Skin of body (tissue), 2 donors: ENCODE results near the gene C10orf71. TPM values are rescaled to one million over a fixed set of nuclear protein-coding genes. Genes with fewer than 3 reads are reported as not detected.

Experiments used
- DNase-seq: peaks from one replicate; lab custom pipeline; 2025; lab: John Stamatoyannopoulos, UW
- total RNA-seq: library from RNA; depleted of rRNA; stranded (reverse); fragments of >200 nt; gene quantifications from one replicate; pipeline ENCODE4 v1.2.3, GENCODE V29; 2014

The C10orf71 gene
- total RNA-seq, 1 donor from 2014 or later, result 2.2 TPM

- DNase-seq, result no peak
These were observed 24.1 kb upstream of the C10orf71 start for GRCh38 chr10:49274886-49275285.

DNA sequence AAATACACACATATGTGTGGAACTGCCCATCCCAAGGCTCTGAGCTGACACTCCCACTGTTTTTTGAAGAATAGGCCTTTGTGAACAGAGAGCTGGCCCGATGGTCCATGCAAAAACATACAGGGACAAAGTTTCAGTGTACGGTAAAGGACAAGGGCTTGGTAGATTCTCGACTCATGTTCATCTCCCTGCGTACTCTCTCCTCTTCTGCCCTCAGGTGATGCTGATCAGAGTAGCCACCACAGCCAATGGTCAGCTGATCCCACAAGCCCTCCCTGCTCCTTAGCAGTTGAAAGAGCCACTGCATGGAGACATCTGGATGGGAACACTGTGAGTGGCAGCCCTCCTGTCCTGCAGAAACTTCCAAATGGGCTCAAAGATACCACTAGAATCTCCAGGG, 23.1 kb upstream of the C10orf71 start:
- no peak for DNase-seq

GRCh38 chr10:49276596-49276995, 22.4 kb upstream of the C10orf71 start:
- no peak for DNase-seq

- no peak for DNase-seq
These were observed 21.0 kb upstream of the C10orf71 start for GRCh38 chr10:49277973-49278372.

- DNase-seq, result no peak
These were observed 20.4 kb upstream of the C10orf71 start for GRCh38 chr10:49278497-49278981.

DNA sequence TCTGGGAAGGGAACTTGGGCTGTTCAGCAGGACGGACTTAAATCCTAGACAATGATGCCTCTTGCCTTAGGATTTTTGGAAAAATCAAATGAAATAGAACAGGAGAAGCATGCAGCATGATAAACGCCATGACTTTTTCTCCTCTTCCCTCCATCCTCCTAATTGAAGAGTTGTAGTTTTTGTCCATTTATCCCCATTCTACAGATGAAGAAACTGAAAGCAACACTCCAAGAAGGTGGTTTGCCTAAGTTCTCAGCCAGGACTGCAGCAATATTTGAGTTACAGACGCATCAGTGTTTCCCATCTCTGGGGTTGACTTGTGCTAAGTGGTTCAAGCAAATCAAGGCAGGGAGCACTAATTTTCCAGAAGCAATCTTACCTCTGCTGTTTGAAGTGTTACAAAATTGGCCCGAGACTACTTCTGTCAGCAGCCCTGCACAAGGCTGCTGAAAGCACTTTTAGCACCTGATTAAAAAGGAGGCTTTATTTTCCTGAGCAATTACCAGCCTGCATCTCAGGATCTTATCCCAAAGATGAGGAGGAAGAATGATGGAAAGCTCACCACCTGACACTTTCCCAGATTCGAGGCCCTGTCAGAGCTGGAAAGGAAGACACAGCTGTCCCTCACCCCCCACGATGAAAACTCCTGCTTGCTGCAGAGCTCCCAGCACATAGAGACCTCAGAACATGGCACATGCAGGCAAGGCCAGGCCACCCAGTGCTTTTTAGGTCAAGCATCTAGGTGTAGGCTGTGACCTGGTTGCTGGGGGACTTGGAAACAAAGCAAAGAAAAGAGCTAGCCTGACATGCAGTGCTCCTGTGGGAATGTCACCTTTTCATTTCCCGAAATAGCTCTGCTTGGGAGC, 19.7 kb upstream of the C10orf71 start:
- DNase-seq, result no peak

DNA sequence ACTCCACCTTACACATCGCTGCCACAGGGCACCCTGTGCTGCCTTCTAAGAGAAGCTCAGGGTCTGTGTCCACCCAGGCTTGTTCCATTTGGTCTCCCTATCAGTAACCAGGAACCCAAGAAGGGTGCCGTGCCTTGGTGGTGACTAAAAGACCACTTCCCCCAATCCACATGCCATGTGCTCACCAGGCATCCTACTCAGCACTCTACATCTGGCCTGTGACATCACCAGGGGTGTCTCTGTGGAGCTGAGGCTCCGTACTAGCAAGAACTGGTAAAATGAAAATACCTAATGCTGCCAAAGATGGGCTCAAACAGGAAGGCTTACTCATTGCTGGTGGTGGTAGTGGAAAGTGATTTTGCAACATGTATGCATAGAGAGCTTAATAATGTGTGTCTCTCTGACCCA, 19.0 kb upstream of the C10orf71 start:
- DNase-seq, result no peak

- DNase-seq, result no peak
These were observed 17.5 kb upstream of the C10orf71 start for GRCh38 chr10:49281461-49281860.

- DNase-seq, result no peak
These were observed 16.7 kb upstream of the C10orf71 start for GRCh38 chr10:49282306-49282705.

DNA sequence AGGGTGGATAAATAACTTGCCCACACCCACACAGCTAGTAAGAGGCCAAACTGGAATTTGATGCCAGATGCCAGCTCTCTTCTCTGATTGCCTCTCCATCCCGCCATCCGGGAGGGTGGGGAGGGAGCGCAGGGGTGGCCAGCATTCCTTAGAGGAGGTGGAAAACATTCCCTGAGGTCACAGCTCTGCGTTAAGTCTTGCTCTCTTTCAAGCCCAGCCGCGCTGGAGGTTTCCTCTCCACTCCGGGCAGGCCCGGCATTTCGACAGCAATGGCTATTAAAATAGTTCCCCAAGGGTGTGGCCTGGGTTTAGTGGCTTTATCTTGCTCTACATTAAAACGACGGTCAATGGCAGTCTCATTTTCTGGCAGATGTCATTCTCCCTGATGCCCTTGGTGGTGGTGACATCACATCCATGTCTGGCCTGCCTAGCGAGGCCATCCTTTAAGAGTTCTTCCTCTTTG, 16.1 kb upstream of the C10orf71 start:
- no peak for DNase-seq

GRCh38 chr10:49283491-49283890, 15.5 kb upstream of the C10orf71 start:
- DNase-seq, result no peak

DNA sequence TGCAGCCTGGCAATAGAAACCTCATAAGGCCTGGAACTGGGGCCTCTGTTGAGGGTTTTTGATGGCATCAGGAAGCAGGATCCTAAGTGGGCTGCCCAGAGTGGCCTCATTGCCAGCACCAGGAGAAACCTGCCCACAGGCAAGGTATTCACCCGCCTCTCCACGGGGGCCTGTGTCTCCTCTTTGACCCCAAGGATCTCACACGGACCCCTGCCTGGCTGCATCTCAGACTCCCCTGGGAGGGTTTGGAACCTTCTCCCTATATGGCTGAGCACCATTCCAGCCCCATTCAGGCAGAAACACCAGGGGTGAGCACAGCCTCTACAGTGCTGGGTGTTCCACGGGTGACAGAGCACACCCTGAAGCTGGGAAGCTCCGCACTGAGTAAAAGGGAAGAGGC, 14.6 kb upstream of the C10orf71 start:
- no peak for DNase-seq

DNA sequence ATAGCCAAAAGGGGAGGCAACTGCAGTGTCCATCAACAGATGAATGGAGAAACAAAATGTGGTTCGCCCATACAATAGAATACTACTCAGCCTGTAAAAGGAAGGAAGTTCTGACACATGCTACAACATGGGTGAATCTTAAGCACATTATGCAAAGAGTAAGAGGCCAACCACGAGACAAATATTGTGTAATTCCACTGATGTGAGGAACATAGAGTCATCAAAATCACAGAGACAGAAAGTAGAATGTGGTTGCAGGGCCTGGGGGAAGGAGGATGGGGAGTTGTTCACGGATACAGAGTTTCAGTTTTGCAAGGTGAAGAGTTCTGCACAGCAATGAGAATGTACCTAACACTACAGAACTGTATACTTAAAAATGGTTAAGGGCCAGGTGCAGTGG, 13.7 kb upstream of the C10orf71 start:
- no peak for DNase-seq

DNA sequence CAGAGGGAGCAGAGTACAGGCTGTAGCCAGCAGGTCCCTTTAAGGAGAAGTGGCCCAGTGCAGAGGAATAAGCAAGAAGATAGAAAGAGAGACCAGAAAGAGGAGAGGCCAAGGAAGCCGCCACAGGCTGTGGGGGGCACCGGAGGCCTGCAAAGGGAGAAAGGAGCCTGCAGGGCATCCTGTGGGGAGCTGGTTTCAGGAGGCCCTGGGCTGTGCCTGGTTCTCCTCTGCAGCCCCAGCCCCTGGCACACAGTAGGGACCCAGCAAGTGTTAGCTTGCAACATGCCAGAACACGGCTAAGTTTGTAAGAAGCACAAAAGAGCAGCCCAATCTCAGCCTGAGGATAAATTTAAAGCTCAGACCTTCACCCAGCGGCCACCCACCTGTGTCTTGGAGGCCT, 12.3 kb upstream of the C10orf71 start:
- no peak for DNase-seq

GRCh38 chr10:49287689-49288340, 11.2 kb upstream of the C10orf71 start:
- DNase-seq, result no peak

DNA sequence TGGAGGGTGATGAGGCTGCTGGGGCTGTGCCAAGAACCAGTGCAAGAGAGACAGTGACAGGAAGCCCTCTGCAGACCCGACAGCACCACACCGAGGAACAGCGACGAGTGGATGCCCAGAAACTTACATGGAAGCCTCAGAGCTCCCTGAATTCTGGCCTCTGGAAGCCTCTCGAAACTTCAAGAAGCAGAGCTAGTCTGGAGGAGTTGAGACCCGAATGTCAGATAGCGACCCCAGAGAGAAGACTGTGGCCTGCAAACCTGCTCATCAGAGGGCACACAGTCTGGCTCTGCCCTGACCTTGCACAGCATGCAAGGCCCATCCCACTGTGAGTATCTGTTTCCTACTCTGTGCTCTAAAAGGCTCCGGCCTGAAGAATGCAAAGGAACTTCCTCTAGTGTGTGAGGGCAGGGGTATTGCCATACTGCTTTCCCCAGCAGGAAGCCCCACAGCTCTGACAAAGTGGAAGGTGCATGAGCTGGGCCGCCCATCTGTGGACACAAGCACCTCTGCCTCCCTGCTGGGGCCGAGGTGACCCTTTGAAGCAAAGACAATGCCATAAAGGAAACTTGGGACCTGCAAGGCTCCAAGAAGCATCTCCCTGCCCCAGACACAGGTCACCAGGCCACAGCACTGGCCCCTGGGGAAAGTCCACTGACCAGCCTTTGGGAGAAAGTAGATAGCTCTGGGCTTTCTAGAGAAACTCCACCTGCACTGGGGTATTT, 10.5 kb upstream of the C10orf71 start:
- no peak for DNase-seq

DNA sequence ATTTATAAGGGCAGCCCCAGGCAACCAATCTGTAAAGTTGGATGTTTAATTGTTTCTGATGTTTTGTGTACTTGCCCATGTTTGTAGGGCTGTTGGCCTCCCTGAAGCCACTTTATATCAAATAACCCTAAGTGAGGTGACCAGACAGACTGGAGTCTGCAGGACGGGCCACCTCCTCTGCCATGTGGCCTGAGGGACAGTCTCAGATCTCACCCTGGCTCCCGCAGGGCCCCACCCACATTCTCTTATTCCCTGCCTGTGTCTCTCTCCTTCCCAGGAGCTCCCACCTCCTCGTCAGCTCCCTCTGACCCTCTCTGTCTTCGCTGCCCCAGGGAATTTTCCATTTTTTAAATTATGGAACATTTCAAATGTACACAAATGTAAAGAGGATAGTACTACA, 9.5 kb upstream of the C10orf71 start:
- DNase-seq, result no peak

- DNase-seq, result peak; percentile 26
These were observed 8.8 kb upstream of the C10orf71 start for GRCh38 chr10:49290131-49290530.

DNA sequence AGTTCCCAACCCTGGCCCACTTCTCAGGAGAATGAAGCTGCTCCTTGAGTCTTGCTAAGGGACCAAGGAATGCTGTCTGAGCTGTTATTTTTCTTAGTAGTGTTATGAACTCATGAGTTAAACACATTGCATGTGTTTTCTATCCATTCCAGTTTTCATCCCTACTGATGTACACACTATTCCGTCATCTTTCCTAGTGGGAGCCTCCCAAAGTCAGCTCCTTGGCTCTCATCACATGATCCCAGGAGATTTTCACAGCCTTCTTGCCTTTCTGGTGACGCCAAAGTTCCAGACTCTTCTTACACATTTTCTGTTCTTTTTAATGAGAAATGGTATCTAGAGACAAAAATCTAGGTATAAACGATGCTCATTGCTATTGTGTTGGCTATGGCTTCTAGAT, 8.4 kb upstream of the C10orf71 start:
- DNase-seq, result peak; percentile 55

DNA sequence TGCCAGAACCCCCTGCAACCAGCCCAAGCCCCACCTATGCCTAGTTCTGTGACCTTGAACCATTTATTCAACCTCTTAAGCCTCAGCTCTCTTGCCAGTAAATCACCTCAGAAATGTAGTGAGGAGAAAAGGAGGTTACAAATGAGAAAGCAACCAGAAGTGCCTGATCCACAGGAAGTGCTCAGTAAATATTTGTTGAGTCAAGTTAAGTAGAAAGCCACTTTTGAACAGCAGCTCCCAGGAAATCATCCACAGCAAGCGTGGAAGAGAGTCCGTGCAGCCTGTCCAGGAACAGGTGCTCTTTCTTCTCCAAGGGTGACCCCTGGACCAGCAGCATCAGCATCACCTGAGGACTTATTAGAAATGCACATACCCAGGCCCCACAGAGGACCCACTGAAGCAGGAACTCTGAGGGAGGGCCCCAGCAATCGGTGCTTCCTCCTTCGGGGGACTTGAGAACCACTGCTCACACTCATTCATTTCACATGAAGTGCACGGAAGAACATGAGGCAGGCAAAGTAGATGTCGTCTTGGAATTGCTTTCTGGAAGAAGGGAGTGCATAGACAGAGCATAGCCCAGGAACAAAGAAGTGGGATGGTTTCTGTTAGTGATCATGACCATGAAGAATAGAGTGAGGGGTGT, 6.3 kb upstream of the C10orf71 start:
- no peak for DNase-seq

- no peak for DNase-seq
These were observed 5.8 kb upstream of the C10orf71 start for GRCh38 chr10:49293208-49293603.

DNA sequence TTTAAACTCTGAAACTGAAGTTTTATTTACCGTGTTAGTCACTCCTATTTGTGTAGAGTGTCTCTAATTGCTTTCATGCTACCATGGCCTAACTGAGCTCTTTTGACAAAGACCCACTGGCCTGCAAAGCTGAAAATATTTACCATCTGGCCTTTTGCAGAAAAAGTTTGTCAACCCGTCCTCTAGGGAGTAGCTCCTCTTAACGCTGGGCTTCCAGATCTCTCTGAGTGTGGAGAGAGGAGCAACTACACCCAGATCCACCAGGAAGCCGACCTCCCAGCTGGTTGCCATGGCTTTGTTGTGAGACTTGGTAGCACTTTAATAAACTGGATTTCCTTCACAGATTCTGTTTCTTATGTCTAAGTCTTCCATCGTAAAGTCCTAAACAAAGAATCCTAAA, 4.2 kb upstream of the C10orf71 start:
- DNase-seq, result peak; percentile 48
